T-cell (primary cell): ENCODE measurements around the gene PPIG. TPM values are rescaled to one million over a fixed set of nuclear protein-coding genes. Genes with fewer than 3 reads are reported as not detected.

Experiments used
- ATAC-seq, 4 experiments: fragments of 200-7000 bp in 3 of 4; fragments of 150-1000 bp in 1 of 4; cut with Tn5 transposase; replicated peaks in 1 of 4; 1 replicate in 3 of 4; 2 replicates in 1 of 4; pipeline ENCODE4 v1.10.0; 2021; ENCODE audit warnings: moderate library complexity in 3 of 4, mild to moderate bottlenecking in 2 of 4, moderate number of reproducible peaks in 1 of 4
- CTCF ChIA-PET, 2 donors: fragments of 300-600 bp; sonication (Branson Sonifier 250); formaldehyde crosslinking; loops; one replicate each; lab custom pipeline; 2022; ENCODE audit warnings: antibody characterized with exemption in 2 of 2; lab: Charles Lee
- POLR2A ChIA-PET, 2 donors: fragments of 300-600 bp; sonication (Branson Sonifier 250); formaldehyde crosslinking; loops; one replicate each; lab custom pipeline; 2022; ENCODE audit warnings: antibody characterized with exemption in 2 of 2; lab: Charles Lee
- DNase-seq, 35 experiments: peaks; one replicate each; pipeline versions ENCODE4 v3.0.0 to v3.0.0-alpha.2; 2013 to 2023
- H3K27ac ChIP-seq: one replicate; pipeline ENCODE4 v1.5.1; 2013; ENCODE audit warnings: low read length
- H3K27me3 ChIP-seq, 2 experiments: replicated peaks in 1 of 2; 1 replicate in 1 of 2; 2 replicates in 1 of 2; pipeline versions ENCODE4 v1.6.1 to v1.7.0; 2013; ENCODE audit warnings: low read length in 1 of 2, mixed read lengths in 1 of 2; ENCODE audit not compliant: control insufficient read depth in 2 of 2, insufficient read depth in 2 of 2; ENCODE audit errors: extremely low read depth in 1 of 2
- H3K36me3 ChIP-seq, 2 donors: 1 replicate in 1 of 2; 2 replicates in 1 of 2; pipeline versions ENCODE4 v1.6.1 to v1.7.0; 2013; ENCODE audit warnings: low read length in 1 of 2; ENCODE audit not compliant: control insufficient read depth in 2 of 2, insufficient read depth in 1 of 2; ENCODE audit errors: extremely low read depth in 1 of 2
- H3K4me1 ChIP-seq, 2 experiments: 1 replicate in 1 of 2; 2 replicates in 1 of 2; pipeline versions ENCODE4 v1.6.1 to v1.7.0; 2013; ENCODE audit warnings: low read length in 2 of 2, mixed read lengths in 1 of 2; ENCODE audit not compliant: insufficient read depth in 2 of 2, control insufficient read depth in 1 of 2; ENCODE audit errors: extremely low read depth in 1 of 2
- H3K4me3 ChIP-seq, 2 donors: 1 replicate in 1 of 2; 2 replicates in 1 of 2; pipeline versions ENCODE4 v1.5.1 to v1.7.0; 2013; ENCODE audit warnings: mild to moderate bottlenecking in 2 of 2, low read length in 1 of 2, moderate library complexity in 1 of 2; ENCODE audit not compliant: control insufficient read depth in 1 of 2; ENCODE audit errors: extremely low read depth in 1 of 2
- H3K9me3 ChIP-seq: 2 replicates; pipeline ENCODE4 v1.7.0; 2013
- H3K27ac Mint-ChIP-seq, 2 donors: one replicate each; pipeline ENCODE4 v1.8.0; 2020 to 2021; ENCODE audit warnings: mild to moderate bottlenecking in 2 of 2, mixed read lengths in 2 of 2
- H3K27me3 Mint-ChIP-seq, 2 donors: one replicate each; pipeline ENCODE4 v1.8.0; 2021 to 2022; ENCODE audit warnings: mixed read lengths in 2 of 2
- H3K36me3 Mint-ChIP-seq: one replicate; pipeline ENCODE4 v1.8.0; 2021; ENCODE audit warnings: mixed read lengths
- H3K4me1 Mint-ChIP-seq, 3 donors: one replicate each; pipeline ENCODE4 v1.8.0; 2020 to 2022; ENCODE audit warnings: mixed read lengths in 3 of 3, mild to moderate bottlenecking in 1 of 3
- H3K4me3 Mint-ChIP-seq, 3 donors: one replicate each; pipeline ENCODE4 v1.8.0; 2020 to 2022; ENCODE audit warnings: mild to moderate bottlenecking in 3 of 3, mixed read lengths in 3 of 3, moderate library complexity in 3 of 3
- H3K9me3 Mint-ChIP-seq, 3 donors: one replicate each; pipeline ENCODE4 v1.8.0; 2020 to 2022; ENCODE audit warnings: mixed read lengths in 3 of 3
- WGBS: methylation state at CpG from one replicate; pipeline ENCODE4 v1.1.5; 2013; ENCODE audit warnings: missing lambda C conversion rate; ENCODE audit not compliant: insufficient coverage; 5-methylcytosine and 5-hydroxymethylcytosine counted together
- total RNA-seq, 35 experiments: library from RNA in 6 of 35; stranded (reverse) in 6 of 35; fragments of 120-200 nt in 1 of 35; gene quantifications; one replicate each; pipeline versions ENCODE4 v1.2.1 to v1.2.4 and lab custom pipeline; 2013 to 2026

Gene PPIG
- total RNA-seq, 5 donors from 2014 or later (not counting 1 experiment from before 2014, with no cell fraction given), result 63.6 to 78.2 (median 71.3) TPM

GRCh38 chr2:169658877-169659276 lies 74.7 kb downstream of the PPIG start:
- DNase-seq, result no peak
- no peaks in the 10 kb centered on the region for H3K36me3 ChIP-seq
- H3K27ac Mint-ChIP-seq, result no peak overlapping the region
- H3K27me3 ChIP-seq, result peaks cover 0 to 4% of the 10 kb centered on the region in 2 experiments
- ATAC-seq, result no peak
- H3K4me3 ChIP-seq, result no peak overlapping the region
- peaks cover 5 to 10% of the 10 kb centered on the region in 2 donors for H3K27me3 Mint-ChIP-seq
- no peaks in the 10 kb centered on the region for H3K4me1 ChIP-seq
- no peaks in the 10 kb centered on the region for H3K36me3 Mint-ChIP-seq
- no peaks in the 10 kb centered on the region for H3K9me3 ChIP-seq
- no peaks in the 10 kb centered on the region for H3K4me1 Mint-ChIP-seq
- H3K27ac ChIP-seq, result no peak overlapping the region
- H3K9me3 Mint-ChIP-seq, result no peaks in the 10 kb centered on the region
- ChIA-PET CTCF (no interaction called here), POLR2A (no interaction called here)
- WGBS, result no CpG with 5 or more reads among the region's 1 CpG
- no peak overlapping the region for H3K4me3 Mint-ChIP-seq

- Histone ChIP-seq H3K4me3 (no peak overlapping the region), H3K36me3 (no peaks in the 10 kb centered on the region), H3K9me3 (no peaks in the 10 kb centered on the region), H3K27me3 (peaks cover 0 to 4% of the 10 kb centered on the region in 2 experiments), H3K4me1 (no peaks in the 10 kb centered on the region), H3K27ac (no peak overlapping the region)
- CTCF ChIA-PET, result no interaction called here
- DNase-seq (no peak), ATAC-seq (no peak)
- POLR2A ChIA-PET, result no interaction called here
- no peak overlapping the region for H3K27ac Mint-ChIP-seq
- H3K27me3 Mint-ChIP-seq, result peaks cover 5 to 7% of the 10 kb centered on the region in 2 donors
- no peaks in the 10 kb centered on the region for H3K9me3 Mint-ChIP-seq
- H3K36me3 Mint-ChIP-seq, result no peaks in the 10 kb centered on the region
- H3K4me1 Mint-ChIP-seq, result no peaks in the 10 kb centered on the region
- WGBS, result 20% methylated on average over 1 of the region's 1 CpG
- H3K4me3 Mint-ChIP-seq, result no peak overlapping the region
Measured at GRCh38 chr2:169659320-169659719, 75.2 kb downstream of the PPIG start.

- POLR2A ChIA-PET, result no interaction called here
- Histone ChIP-seq H3K9me3 (no peaks in the 10 kb centered on the region), H3K4me1 (no peaks in the 10 kb centered on the region), H3K36me3 (no peaks in the 10 kb centered on the region), H3K27ac (no peak overlapping the region), H3K4me3 (no peak overlapping the region), H3K27me3 (peaks cover 0 to 4% of the 10 kb centered on the region in 2 experiments)
- Mint-ChIP-seq H3K4me1 (no peaks in the 10 kb centered on the region), H3K4me3 (no peak overlapping the region), H3K36me3 (no peaks in the 10 kb centered on the region), H3K9me3 (no peaks in the 10 kb centered on the region), H3K27me3 (peaks cover 0 to 3% of the 10 kb centered on the region in 2 donors), H3K27ac (no peak overlapping the region)
- ATAC-seq (no peak), DNase-seq (no peak)
- WGBS, result 81% methylated on average over 3 of the region's 3 CpGs
- CTCF ChIA-PET, result no interaction called here
Measured at GRCh38 chr2:169661265-169661664, 77.1 kb downstream of the PPIG start.

GRCh38 chr2:169662744-169663143 lies 78.6 kb downstream of the PPIG start:
- Mint-ChIP-seq H3K27me3 (peaks cover 0 to 2% of the 10 kb centered on the region in 2 donors), H3K27ac (no peak overlapping the region), H3K36me3 (no peaks in the 10 kb centered on the region), H3K4me3 (no peak overlapping the region), H3K9me3 (no peaks in the 10 kb centered on the region), H3K4me1 (no peaks in the 10 kb centered on the region)
- ChIA-PET CTCF (interaction anchor here in 1 of 2 donors (0.6 kb wide), 1 partner anchor 150 kb away, joined by 3 read pairs; no protein-coding TSS in a partner anchor), POLR2A (no interaction called here)
- H3K27ac ChIP-seq, result no peak overlapping the region
- H3K9me3 ChIP-seq, result no peaks in the 10 kb centered on the region
- H3K4me3 ChIP-seq, result no peak overlapping the region
- 90% methylated on average over 1 of the region's 1 CpG for WGBS
- DNase-seq, result no peak
- H3K27me3 ChIP-seq, result no peaks in the 10 kb centered on the region
- H3K4me1 ChIP-seq, result no peaks in the 10 kb centered on the region
- H3K36me3 ChIP-seq, result no peaks in the 10 kb centered on the region
- no peak for ATAC-seq

DNA sequence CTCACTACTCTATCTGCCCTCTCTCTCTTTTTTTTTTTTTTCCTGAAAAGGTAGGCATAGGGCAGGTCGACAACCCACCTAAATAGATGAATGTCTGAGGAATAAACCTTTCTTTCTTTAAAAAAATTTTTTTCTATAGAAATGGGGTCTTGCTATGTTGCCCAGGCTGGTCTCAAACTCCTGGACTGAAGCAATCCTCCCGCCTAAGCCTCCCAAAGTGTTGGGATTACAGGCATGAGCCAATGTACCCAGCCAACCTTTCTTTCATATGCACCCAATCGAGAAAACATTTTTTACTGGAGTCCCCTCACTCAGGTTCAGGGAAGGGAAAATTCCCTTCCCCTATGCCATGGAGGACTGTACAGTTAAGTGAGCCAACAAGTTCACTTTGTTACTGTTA lies 79.1 kb downstream of the PPIG start:
- H3K36me3 Mint-ChIP-seq, result no peaks in the 10 kb centered on the region
- no peak overlapping the region for H3K27ac Mint-ChIP-seq
- H3K9me3 Mint-ChIP-seq, result no peaks in the 10 kb centered on the region
- H3K27me3 Mint-ChIP-seq, result peaks cover 0 to 2% of the 10 kb centered on the region in 2 donors
- Histone ChIP-seq H3K27me3 (no peaks in the 10 kb centered on the region), H3K27ac (no peak overlapping the region), H3K36me3 (no peaks in the 10 kb centered on the region), H3K4me1 (no peaks in the 10 kb centered on the region), H3K4me3 (no peak overlapping the region), H3K9me3 (no peaks in the 10 kb centered on the region)
- H3K4me1 Mint-ChIP-seq, result no peaks in the 10 kb centered on the region
- CTCF ChIA-PET, result interaction anchor here in 1 of 2 donors (0.6 kb wide), 1 partner anchor 149 kb away, joined by 3 read pairs; no protein-coding TSS in a partner anchor
- WGBS, result no CpG with 5 or more reads among the region's 3 CpGs
- ATAC-seq (no peak), DNase-seq (no peak)
- POLR2A ChIA-PET, result interaction anchor here in 1 of 2 donors (0.7 kb wide), 1 partner anchor 232 kb away, joined by 5 read pairs; no protein-coding TSS in a partner anchor
- no peak overlapping the region for H3K4me3 Mint-ChIP-seq

GRCh38 chr2:169664600-169664977 lies 80.4 kb downstream of the PPIG start:
- no peak overlapping the region for H3K4me3 Mint-ChIP-seq
- DNase-seq (no peak), ATAC-seq (no peak)
- H3K27me3 ChIP-seq, result no peaks in the 10 kb centered on the region
- no peaks in the 10 kb centered on the region for H3K36me3 Mint-ChIP-seq
- no CpG with 5 or more reads among the region's 1 CpG for WGBS
- no peak overlapping the region for H3K4me3 ChIP-seq
- CTCF ChIA-PET, result interaction anchor here in 1 of 2 donors (0.6 kb wide), 1 partner anchor 46 kb away, joined by 3 read pairs; no protein-coding TSS in a partner anchor
- no peak overlapping the region for H3K27ac ChIP-seq
- no peaks in the 10 kb centered on the region for H3K4me1 Mint-ChIP-seq
- no peaks in the 10 kb centered on the region for H3K9me3 ChIP-seq
- no peaks in the 10 kb centered on the region for H3K36me3 ChIP-seq
- H3K27me3 Mint-ChIP-seq, result peaks cover 0 to 2% of the 10 kb centered on the region in 2 donors
- POLR2A ChIA-PET, result no interaction called here
- no peaks in the 10 kb centered on the region for H3K4me1 ChIP-seq
- H3K27ac Mint-ChIP-seq, result no peak overlapping the region
- H3K9me3 Mint-ChIP-seq, result no peaks in the 10 kb centered on the region
